T-helper 9 cell (primary cell): ENCODE data around the gene SPDYE18.
"Not testable (repeated sequence)": the region's sequence is repeated elsewhere in the genome, so short reads cannot be mapped to it uniquely, and the experiment has no call there.

Experiments used
- DNase-seq: peaks from one replicate; pipeline ENCODE4 v3.0.0-alpha.2; 2020
- total RNA-seq, 2 donors: gene quantifications; one replicate each; lab custom pipeline; 2026; lab: John Stamatoyannopoulos, UW

The SPDYE18 gene
- total RNA-seq = 0.97 to 1.6 reads per million in 2 donors

DNA sequence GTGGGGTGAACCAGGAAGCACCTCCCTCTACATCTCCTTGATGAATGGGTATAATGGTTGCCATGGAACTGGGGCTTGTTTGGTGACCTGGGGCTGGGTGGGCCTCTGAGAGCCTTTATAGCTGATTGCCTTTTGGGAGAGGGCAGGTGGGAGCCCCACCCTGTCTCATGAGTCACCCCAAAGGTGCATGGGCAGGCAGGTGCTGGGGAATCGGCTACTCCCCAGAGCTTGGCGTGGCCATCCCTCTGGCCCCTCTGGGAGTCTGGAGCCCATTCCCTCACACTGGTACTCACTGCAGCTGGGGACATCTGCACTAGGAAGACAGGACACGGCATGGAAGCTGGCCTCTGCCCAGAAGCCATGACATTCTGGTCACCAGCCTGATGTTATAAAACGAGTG is at the start of gene SPDYE18:
SPDYE18 (minus strand) TSS at position 2 of the 400 bp plus-strand sequence. CDS start 2,046 bp downstream, outside the sequence.
- DNase-seq = not testable (repeated sequence)

- not testable (repeated sequence) for DNase-seq
Observed at GRCh38 chr7:77108362-77108761, 46.0 kb upstream of the SPDYE18 start.

GRCh38 chr7:77107659-77108058 is 45.3 kb upstream of the SPDYE18 start:
- not testable (repeated sequence) for DNase-seq

- not testable (repeated sequence) for DNase-seq
Observed at GRCh38 chr7:77105904-77106303, 43.5 kb upstream of the SPDYE18 start.

DNA sequence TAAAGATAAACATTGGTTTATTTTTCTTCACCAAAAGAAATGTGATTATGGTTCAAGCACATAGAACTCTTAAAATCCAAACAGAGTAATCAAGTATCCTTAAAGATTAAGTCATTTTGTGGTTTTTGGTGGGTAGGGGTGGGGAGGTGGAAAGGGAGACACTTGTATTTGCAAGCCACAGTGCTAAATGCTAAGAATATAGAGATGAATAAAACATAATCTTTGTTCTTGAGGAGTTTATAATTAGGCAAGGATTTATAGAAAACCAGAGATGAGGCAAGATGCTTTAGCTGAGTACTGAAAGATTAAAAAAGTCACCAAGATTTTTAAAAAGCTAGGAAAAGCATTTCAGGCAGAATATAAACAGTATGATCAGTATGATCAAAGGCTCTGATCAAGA is 40.3 kb upstream of the SPDYE18 start:
- not testable (repeated sequence) for DNase-seq

DNA sequence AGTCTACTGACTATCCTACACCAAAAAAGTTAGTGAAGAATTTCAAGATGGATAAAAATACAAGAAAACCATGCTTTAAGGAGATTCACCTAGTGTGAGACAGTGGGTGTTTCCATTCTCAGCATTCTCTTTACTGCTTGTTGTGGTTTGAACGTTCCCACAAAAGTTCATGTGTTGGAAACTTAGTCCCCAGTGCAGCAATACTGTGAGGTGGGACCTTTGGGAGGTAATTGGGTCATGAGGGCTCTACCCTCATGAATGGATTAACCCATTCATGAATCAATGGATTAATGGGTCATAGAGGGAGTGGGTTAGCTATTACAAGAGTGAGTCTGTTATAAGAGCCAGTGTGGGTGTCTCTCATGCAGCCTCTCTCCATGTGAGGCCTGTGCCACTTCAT is 38.8 kb upstream of the SPDYE18 start:
- not testable (repeated sequence) for DNase-seq

GRCh38 chr7:77100501-77100900 is 38.1 kb upstream of the SPDYE18 start:
- not testable (repeated sequence) for DNase-seq

GRCh38 chr7:77092301-77092700 is 29.9 kb upstream of the SPDYE18 start:
- DNase-seq = not testable (repeated sequence)

- DNase-seq = not testable (repeated sequence)
Observed at GRCh38 chr7:77082192-77082591, 19.8 kb upstream of the SPDYE18 start.

DNA sequence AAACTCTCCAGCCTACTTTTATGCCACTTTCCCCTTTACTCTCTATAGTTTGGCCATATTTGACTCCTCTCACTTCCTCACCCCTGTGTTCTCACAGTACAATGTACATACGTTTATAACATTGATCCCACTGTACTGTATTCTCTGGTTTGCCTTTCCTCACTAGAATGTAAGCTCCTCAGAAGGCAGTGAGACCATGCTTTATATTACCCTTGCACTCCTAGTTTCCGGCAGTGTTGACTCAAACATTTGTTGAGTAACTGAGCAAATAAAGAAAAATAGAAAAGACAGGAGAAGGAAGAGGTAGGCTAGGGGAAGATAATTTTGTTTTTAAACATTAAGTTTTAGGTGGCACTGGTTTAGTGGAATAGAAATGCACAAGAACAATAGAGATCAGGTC is 17.9 kb upstream of the SPDYE18 start:
- DNase-seq = not testable (repeated sequence)

DNA sequence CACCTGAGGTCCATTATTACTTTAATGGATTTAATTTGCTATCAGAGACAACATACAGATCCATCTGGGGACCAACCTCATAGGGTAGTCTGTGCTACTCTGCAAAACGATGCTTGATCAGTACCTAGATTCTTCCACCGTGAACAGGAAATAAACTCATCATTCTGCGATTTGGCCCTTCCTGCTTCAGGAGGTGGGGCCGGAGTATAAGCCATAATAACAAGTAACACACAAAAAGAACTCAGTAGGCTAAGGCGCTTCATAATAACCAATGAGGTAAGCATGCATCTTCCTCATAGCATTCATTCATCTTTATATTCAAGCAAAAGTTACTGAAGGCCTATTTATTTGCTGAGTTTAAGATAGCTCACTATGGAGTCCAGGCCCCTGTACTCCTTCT is 17.3 kb upstream of the SPDYE18 start:
- DNase-seq = not testable (repeated sequence)

DNA sequence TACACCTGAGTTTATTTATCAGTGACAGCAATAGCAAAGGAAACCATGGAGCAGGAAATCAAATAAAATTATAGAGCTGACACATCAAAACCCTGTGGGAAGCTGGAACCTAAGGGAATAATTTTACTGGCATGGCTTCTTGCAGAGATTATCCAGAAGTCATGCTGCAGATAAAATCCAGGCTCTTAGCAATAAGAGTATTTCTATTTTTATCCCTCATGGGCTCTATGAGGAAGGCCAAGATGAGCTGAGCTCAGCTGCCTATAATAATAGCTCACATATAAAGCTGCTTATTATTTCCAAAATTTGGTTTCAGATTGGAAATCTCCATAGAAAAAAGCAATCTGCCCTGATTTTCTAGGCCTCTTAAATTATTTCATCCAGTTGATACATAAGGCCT is 16.8 kb upstream of the SPDYE18 start:
- DNase-seq = not testable (repeated sequence)

- DNase-seq = not testable (repeated sequence)
Observed at GRCh38 chr7:77077060-77077459, 14.7 kb upstream of the SPDYE18 start.

DNA sequence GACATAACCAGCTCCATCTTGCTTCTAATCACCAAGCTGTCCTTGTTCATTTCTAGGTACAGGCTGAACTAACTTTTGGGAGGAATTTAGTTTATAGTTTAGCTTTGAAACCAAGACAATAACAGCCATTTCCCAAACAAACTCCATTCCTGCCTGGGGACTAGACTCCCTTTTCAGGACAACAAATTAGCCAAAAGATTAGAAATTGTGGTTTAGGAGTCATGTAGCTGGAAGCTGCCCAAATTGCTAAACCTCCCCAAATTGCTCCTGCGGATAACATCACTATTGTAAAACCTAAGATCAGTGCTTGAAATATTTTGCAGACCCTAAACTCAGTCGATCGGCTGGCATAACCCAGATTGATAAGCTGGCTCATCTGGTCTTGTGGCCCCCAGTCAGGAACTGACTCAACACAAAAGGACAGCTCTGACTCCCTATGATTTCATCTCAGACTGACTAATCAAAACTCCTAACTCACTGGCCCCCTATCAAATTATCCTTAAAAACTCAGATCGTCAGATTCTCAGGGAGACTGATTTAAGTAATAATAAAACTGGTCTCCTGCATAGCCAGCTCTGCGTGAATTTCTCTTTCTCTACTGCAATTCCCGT is 12.5 kb upstream of the SPDYE18 start:
- DNase-seq = not testable (repeated sequence)

GRCh38 chr7:77071108-77071507 is 8.8 kb upstream of the SPDYE18 start:
- DNase-seq = not testable (repeated sequence)

DNA sequence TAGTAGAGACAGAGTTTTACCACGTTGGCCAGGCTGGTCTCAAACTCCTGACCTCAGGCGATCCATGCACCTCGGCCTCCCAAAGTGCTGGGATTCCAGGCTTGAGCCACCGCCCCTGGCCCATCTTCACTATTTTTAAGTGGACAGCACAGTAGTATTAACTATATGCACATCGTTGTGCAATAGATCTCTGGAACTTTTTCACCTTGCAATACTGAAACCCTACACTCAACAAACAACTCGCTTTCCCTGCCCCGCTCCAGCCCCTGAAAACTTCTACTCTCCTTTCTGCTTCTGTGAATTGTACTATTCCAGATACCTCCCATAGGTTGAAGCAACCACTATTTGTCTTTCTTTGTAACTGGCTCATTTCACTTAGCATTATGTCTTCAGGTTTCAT is 3.5 kb upstream of the SPDYE18 start:
- not testable (repeated sequence) for DNase-seq

- not testable (repeated sequence) for DNase-seq
Observed at GRCh38 chr7:77063732-77064131, 1.4 kb upstream of the SPDYE18 start.

- not testable (repeated sequence) for DNase-seq
Observed at GRCh38 chr7:77032261-77032660, 30.1 kb downstream of the SPDYE18 start, which contains the start of gene SPDYE17. SPDYE17 (minus strand) TSS chr7:77032361; CDS start chr7:77030570, 1,791 bp downstream.

GRCh38 chr7:77026349-77026748 is 36.0 kb downstream of the SPDYE18 start:
- DNase-seq = not testable (repeated sequence)

GRCh38 chr7:77010074-77010680 is 52.2 kb downstream of the SPDYE18 start:
- DNase-seq = not testable (repeated sequence)

DNA sequence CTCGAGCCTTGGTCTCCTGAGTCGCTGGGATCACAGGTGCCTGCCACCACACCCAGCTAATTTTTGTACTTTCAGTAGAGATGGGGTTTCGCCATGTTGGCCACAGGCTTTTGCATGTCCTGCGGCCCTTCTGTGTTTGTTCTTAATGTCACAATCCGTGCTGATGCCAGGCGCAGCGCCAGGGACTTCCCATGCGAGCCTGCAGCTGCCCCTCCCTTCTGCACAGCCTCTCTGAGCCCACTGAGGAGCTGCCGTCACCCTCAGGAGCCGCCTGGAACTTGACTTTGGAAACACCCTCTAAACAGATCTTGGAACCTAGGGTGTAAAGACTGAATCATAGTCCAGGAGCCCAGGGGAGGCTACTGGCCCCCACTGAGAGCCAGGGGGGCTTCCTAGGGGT is 54.4 kb downstream of the SPDYE18 start:
- not testable (repeated sequence) for DNase-seq

DNA sequence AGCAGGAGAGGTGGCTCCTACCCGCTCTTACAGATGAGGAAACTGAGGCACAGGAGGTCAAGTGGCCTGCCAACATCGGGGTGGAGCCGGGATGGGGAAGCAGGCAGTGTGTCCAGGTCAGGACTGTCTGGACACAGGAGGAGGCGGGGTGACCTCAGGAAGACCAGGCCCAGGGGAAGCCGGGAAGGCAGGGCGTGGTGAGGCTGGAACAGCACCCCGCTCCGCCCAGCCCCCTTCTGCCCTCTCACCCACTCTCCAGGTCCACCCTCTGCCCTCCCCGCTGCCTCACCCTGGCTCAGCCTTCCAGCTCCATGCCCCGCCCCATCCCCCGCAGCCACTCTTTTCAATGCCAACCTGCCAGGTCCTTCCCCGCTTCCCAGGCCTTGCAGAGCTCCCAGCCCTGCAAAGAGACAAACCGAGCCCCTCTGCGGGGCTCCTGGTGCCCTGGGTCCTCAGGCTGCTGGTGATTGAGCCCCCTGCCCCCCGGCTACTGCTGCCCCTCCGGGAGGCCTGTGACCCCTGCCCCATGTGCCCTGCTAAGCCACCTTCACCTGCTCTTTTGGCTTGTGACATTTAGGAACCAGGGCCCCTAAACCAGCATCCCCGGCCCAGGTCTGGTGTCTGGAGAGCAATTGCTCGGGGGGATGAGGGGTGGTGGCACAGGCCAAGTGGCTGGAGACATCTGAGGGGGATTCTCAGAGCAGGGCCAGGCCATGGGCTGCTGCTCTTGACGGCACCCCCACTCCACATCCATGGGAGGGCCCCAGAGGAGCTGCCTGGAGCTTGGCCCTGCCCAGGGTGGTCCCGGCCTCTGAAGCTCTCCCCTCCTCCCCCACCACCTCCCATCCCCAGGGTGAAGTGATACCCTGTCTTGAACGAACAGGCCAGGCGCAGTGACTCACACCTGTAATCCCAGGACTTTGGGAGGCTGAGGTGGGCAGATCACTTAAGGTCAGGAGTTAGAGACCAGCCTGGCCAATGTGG is 55.9 kb downstream of the SPDYE18 start:
- not testable (repeated sequence) for DNase-seq
